H9 (cell line): ENCODE results near the gene TSPAN8. TPM values are rescaled to one million over a fixed set of nuclear protein-coding genes. Genes with fewer than 3 reads are reported as not detected.

Experiments
- DNase-seq: peaks from one replicate; pipeline ENCODE4 v3.0.0-alpha.2; 2017
- H2AFZ ChIP-seq: one replicate; pipeline ENCODE4 v1.6.1; 2013; ENCODE audit warnings: mild to moderate bottlenecking, low read length, control low read depth, moderate library complexity
- H2AK5ac ChIP-seq: 2 replicates; pipeline ENCODE4 v1.6.1; 2013; ENCODE audit warnings: low read length, control low read depth, mixed read lengths; ENCODE audit not compliant: insufficient read length
- H2BK120ac ChIP-seq: one replicate; pipeline ENCODE4 v1.6.1; 2013; ENCODE audit warnings: low read depth, mild to moderate bottlenecking, low read length, control low read depth, inconsistent platforms; ENCODE audit not compliant: poor library complexity, severe bottlenecking
- H2BK12ac ChIP-seq: 2 replicates; pipeline ENCODE4 v1.6.1; 2013; ENCODE audit warnings: low read length, control low read depth, mixed read lengths, low read depth; ENCODE audit not compliant: insufficient read length
- H2BK15ac ChIP-seq: 2 replicates; pipeline ENCODE4 v1.6.1; 2013; ENCODE audit warnings: low read depth, low read length, control low read depth
- H2BK20ac ChIP-seq: one replicate; pipeline ENCODE4 v1.6.1; 2013; ENCODE audit warnings: low read depth, mild to moderate bottlenecking, low read length, control low read depth, inconsistent platforms; ENCODE audit not compliant: poor library complexity, severe bottlenecking
- H2BK5ac ChIP-seq: 2 replicates; pipeline ENCODE4 v1.6.1; 2013; ENCODE audit warnings: low read length, control low read depth, mixed read lengths; ENCODE audit not compliant: insufficient read length
- H3K14ac ChIP-seq: 2 replicates; pipeline ENCODE4 v1.6.1; 2013; ENCODE audit warnings: low read length, control low read depth; ENCODE audit not compliant: insufficient read depth
- H3K18ac ChIP-seq: 2 replicates; pipeline ENCODE4 v1.6.1; 2013; ENCODE audit warnings: low read depth, mild to moderate bottlenecking, mixed read lengths, low read length, control low read depth; ENCODE audit not compliant: insufficient read length
- H3K23ac ChIP-seq: 2 replicates; pipeline ENCODE4 v1.6.1; 2013; ENCODE audit warnings: low read length, control low read depth, mixed read lengths, low read depth; ENCODE audit not compliant: insufficient read length
- H3K23me2 ChIP-seq: 2 replicates; pipeline ENCODE4 v1.6.1; 2013; ENCODE audit warnings: low read depth, mild to moderate bottlenecking, mixed read lengths, low read length, control low read depth; ENCODE audit not compliant: insufficient read length, poor library complexity, severe bottlenecking
- H3K27ac ChIP-seq: 2 replicates; pipeline ENCODE4 v1.5.1; 2013; ENCODE audit warnings: low read length, control low read depth, mixed read lengths, low read depth; ENCODE audit not compliant: insufficient read length
- H3K27me3 ChIP-seq: 2 replicates; pipeline ENCODE4 v1.6.1; 2013; ENCODE audit warnings: low read length, control low read depth, inconsistent platforms; ENCODE audit not compliant: insufficient read depth
- H3K4ac ChIP-seq: 2 replicates; pipeline ENCODE4 v1.6.1; 2013; ENCODE audit warnings: low read depth, mild to moderate bottlenecking, control low read depth, inconsistent platforms, low read length, moderate library complexity
- H3K4me1 ChIP-seq: 2 replicates; pipeline ENCODE4 v1.6.1; 2013; ENCODE audit warnings: low read length, control low read depth, inconsistent platforms; ENCODE audit not compliant: insufficient read depth
- H3K4me2 ChIP-seq: 2 replicates; pipeline ENCODE4 v1.6.1; 2013; ENCODE audit warnings: low read length, control low read depth, mixed read lengths; ENCODE audit not compliant: insufficient read length, insufficient read depth
- H3K56ac ChIP-seq: 2 replicates; pipeline ENCODE4 v1.6.1; 2013; ENCODE audit warnings: low read depth, mild to moderate bottlenecking, mixed read lengths, low read length, control low read depth; ENCODE audit not compliant: insufficient read length
- H3K79me1 ChIP-seq: 2 replicates; pipeline ENCODE4 v1.6.1; 2013; ENCODE audit warnings: low read depth, mild to moderate bottlenecking, moderate library complexity, low read length, control low read depth, inconsistent platforms; ENCODE audit not compliant: insufficient read depth, poor library complexity, severe bottlenecking
- H3K79me2 ChIP-seq: 2 replicates; pipeline ENCODE4 v1.6.1; 2013; ENCODE audit warnings: low read length, control low read depth, inconsistent platforms; ENCODE audit not compliant: insufficient read depth
- H3K9ac ChIP-seq: 2 replicates; pipeline ENCODE4 v1.6.1; 2013; ENCODE audit warnings: low read length, control low read depth, mixed read lengths; ENCODE audit not compliant: insufficient read length; ENCODE audit errors: extremely low read depth
- H3K9me3 ChIP-seq: one replicate; pipeline ENCODE4 v1.6.1; 2013; ENCODE audit warnings: low read depth, low read length, inconsistent platforms; ENCODE audit not compliant: control insufficient read depth
- H3T11ph ChIP-seq: one replicate; pipeline ENCODE4 v1.6.1; 2013; ENCODE audit warnings: mild to moderate bottlenecking, low read length, control low read depth, inconsistent platforms
- H4K20me1 ChIP-seq: one replicate; pipeline ENCODE4 v1.6.1; 2013; ENCODE audit not compliant: control insufficient read depth, insufficient read length, insufficient read depth
- H4K5ac ChIP-seq: 2 replicates; pipeline ENCODE4 v1.6.1; 2013; ENCODE audit warnings: low read depth, mild to moderate bottlenecking, mixed read lengths, low read length, control low read depth; ENCODE audit not compliant: insufficient read length
- H4K8ac ChIP-seq: replicated peaks from 2 replicates; pipeline ENCODE4 v1.6.1; 2013; ENCODE audit warnings: low read length, control low read depth, mixed read lengths, low read depth; ENCODE audit not compliant: insufficient read length
- H4K91ac ChIP-seq: 2 replicates; pipeline ENCODE4 v1.6.1; 2013; ENCODE audit warnings: low read depth, mild to moderate bottlenecking, moderate library complexity, mixed read lengths, low read length, control low read depth; ENCODE audit not compliant: insufficient read length
- H3K27ac Mint-ChIP-seq, 3 experiments: 2 replicates in 2 of 3; 3 replicates in 1 of 3; pipeline ENCODE4 v1.8.0; 2020 to 2021; ENCODE audit warnings: mixed read lengths in 3 of 3, mild to moderate bottlenecking in 1 of 3, moderate library complexity in 1 of 3
- H3K27me3 Mint-ChIP-seq: 2 replicates; pipeline ENCODE4 v1.8.0; 2021; ENCODE audit warnings: low read depth, mild to moderate bottlenecking, moderate library complexity, mixed read lengths
- H3K36me3 Mint-ChIP-seq, 3 experiments: 2 replicates in 2 of 3; 3 replicates in 1 of 3; pipeline ENCODE4 v1.8.0; 2020 to 2021; ENCODE audit warnings: low read depth in 3 of 3, mixed read lengths in 3 of 3; ENCODE audit not compliant: insufficient read depth in 1 of 3
- H3K4me1 Mint-ChIP-seq, 2 experiments: 2 replicates each; pipeline ENCODE4 v1.8.0; 2020; ENCODE audit warnings: mixed read lengths in 2 of 2
- H3K4me3 Mint-ChIP-seq, 2 experiments: 2 replicates in 1 of 2; 3 replicates in 1 of 2; pipeline ENCODE4 v1.8.0; 2020 to 2021; ENCODE audit warnings: mild to moderate bottlenecking in 2 of 2, mixed read lengths in 2 of 2, moderate library complexity in 1 of 2
- H3K9me3 Mint-ChIP-seq, 2 experiments: 2 replicates in 1 of 2; 3 replicates in 1 of 2; pipeline ENCODE4 v1.8.0; 2020; ENCODE audit warnings: mild to moderate bottlenecking in 2 of 2, mixed read lengths in 2 of 2, moderate library complexity in 1 of 2
- WGBS: extraction: QIAGEN DNeasy Blood & Tissue Kit; methylation state at CpG from one replicate; pipeline ENCODE4 v1.1.7; 2013; ENCODE audit warnings: missing lambda C conversion rate, low lambda C conversion rate, mixed read lengths; ENCODE audit not compliant: insufficient read length; ENCODE audit errors: extremely low coverage; 5-methylcytosine and 5-hydroxymethylcytosine counted together
- total RNA-seq: library from RNA; stranded (reverse); gene quantifications from 2 replicates; pipeline ENCODE4 v1.2.1, GENCODE V29; 2021
- TF ChIP-seq, protein P1 (sequence below): fragments of 200-600 bp; sonication (generic); conservative IDR thresholded peaks from 3 replicates; pipeline ENCODE4 v1.8.0; 2021; ENCODE audit warnings: antibody characterized with exemption, mild to moderate bottlenecking

The TSPAN8 gene
- total RNA-seq, 1 experiment from 2014 or later, result not detected

DNA sequence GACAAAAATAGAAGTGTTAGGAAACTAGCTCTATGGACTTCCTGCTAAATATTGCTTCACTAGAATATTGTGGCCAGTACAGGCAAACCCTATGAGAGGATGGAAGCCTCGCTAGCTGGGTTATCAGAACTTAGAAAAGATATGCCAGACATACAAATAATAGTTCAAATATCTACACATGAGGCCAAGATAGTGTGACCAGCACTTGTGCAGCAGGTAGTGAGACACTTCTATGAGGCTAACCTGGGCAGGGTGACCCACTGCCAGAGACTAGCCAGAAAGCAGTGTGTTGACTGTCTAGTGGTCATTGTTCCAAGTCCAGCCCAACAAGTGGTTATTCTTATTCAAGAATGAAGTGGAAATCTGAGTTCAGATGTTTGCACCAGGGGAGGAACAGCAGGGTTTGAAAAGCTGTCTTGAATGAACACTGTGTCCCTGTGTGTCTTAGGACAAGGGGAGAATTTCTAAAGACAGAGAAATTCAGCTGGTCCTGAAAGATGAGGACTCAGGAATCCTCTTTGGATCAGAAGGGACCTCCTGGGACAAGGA lies 16.3 kb downstream of the TSPAN8 start:
- Histone ChIP-seq H2AK5ac (no peak overlapping the region), H2BK120ac (no peak overlapping the region), H3T11ph (no peak overlapping the region), H4K8ac (no peak overlapping the region), H3K79me1 (no peaks in the 10 kb centered on the region), H3K79me2 (no peaks in the 10 kb centered on the region), H3K56ac (no peak overlapping the region), H3K23me2 (no peaks in the 10 kb centered on the region), H4K20me1 (no peaks in the 10 kb centered on the region), H3K9ac (no peak overlapping the region), H3K4me1 (no peaks in the 10 kb centered on the region), H3K4me2 (no peak overlapping the region), H2BK5ac (no peak overlapping the region), H2BK12ac (no peak overlapping the region), H3K4ac (no peak overlapping the region), H3K27me3 (no peaks in the 10 kb centered on the region), H3K14ac (no peak overlapping the region), H3K9me3 (no peaks in the 10 kb centered on the region), H4K5ac (no peak overlapping the region), H2AFZ (no peak overlapping the region), H3K27ac (no peak overlapping the region), H2BK15ac (no peak overlapping the region), H4K91ac (no peak overlapping the region), H3K18ac (no peak overlapping the region), H3K23ac (no peak overlapping the region), H2BK20ac (no peak overlapping the region)
- no peaks in the 10 kb centered on the region for H3K9me3 Mint-ChIP-seq
- H3K36me3 Mint-ChIP-seq, result no peaks in the 10 kb centered on the region; a peak in 1 of 7 replicates
- no peak overlapping the region for H3K4me3 Mint-ChIP-seq
- WGBS, result no CpG with 5 or more reads among the region's 1 CpG
- H3K27ac Mint-ChIP-seq, result no peak overlapping the region
- DNase-seq, result no peak
- no peaks in the 10 kb centered on the region for H3K27me3 Mint-ChIP-seq
- H3K4me1 Mint-ChIP-seq, result peaks cover 9 to 11% of the 10 kb centered on the region in 2 experiments
- TF ChIP-seq, protein P1, sequence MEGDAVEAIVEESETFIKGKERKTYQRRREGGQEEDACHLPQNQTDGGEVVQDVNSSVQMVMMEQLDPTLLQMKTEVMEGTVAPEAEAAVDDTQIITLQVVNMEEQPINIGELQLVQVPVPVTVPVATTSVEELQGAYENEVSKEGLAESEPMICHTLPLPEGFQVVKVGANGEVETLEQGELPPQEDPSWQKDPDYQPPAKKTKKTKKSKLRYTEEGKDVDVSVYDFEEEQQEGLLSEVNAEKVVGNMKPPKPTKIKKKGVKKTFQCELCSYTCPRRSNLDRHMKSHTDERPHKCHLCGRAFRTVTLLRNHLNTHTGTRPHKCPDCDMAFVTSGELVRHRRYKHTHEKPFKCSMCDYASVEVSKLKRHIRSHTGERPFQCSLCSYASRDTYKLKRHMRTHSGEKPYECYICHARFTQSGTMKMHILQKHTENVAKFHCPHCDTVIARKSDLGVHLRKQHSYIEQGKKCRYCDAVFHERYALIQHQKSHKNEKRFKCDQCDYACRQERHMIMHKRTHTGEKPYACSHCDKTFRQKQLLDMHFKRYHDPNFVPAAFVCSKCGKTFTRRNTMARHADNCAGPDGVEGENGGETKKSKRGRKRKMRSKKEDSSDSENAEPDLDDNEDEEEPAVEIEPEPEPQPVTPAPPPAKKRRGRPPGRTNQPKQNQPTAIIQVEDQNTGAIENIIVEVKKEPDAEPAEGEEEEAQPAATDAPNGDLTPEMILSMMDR, result no peak
